H9 (cell line): Measurements from ENCODE around the gene WDR59. TPM values are rescaled to one million over a fixed set of nuclear protein-coding genes. Genes with fewer than 3 reads are reported as not detected.

ENCODE experiments used
- DNase-seq: peaks from one replicate; pipeline ENCODE4 v3.0.0-alpha.2; 2017
- H2AFZ ChIP-seq: one replicate; pipeline ENCODE4 v1.6.1; 2013; ENCODE audit warnings: mild to moderate bottlenecking, low read length, control low read depth, moderate library complexity
- H2AK5ac ChIP-seq: 2 replicates; pipeline ENCODE4 v1.6.1; 2013; ENCODE audit warnings: low read length, control low read depth, mixed read lengths; ENCODE audit not compliant: insufficient read length
- H2BK120ac ChIP-seq: one replicate; pipeline ENCODE4 v1.6.1; 2013; ENCODE audit warnings: low read depth, mild to moderate bottlenecking, low read length, control low read depth, inconsistent platforms; ENCODE audit not compliant: poor library complexity, severe bottlenecking
- H2BK12ac ChIP-seq: 2 replicates; pipeline ENCODE4 v1.6.1; 2013; ENCODE audit warnings: low read length, control low read depth, mixed read lengths, low read depth; ENCODE audit not compliant: insufficient read length
- H2BK15ac ChIP-seq: 2 replicates; pipeline ENCODE4 v1.6.1; 2013; ENCODE audit warnings: low read depth, low read length, control low read depth
- H2BK20ac ChIP-seq: one replicate; pipeline ENCODE4 v1.6.1; 2013; ENCODE audit warnings: low read depth, mild to moderate bottlenecking, low read length, control low read depth, inconsistent platforms; ENCODE audit not compliant: poor library complexity, severe bottlenecking
- H2BK5ac ChIP-seq: 2 replicates; pipeline ENCODE4 v1.6.1; 2013; ENCODE audit warnings: low read length, control low read depth, mixed read lengths; ENCODE audit not compliant: insufficient read length
- H3K14ac ChIP-seq: 2 replicates; pipeline ENCODE4 v1.6.1; 2013; ENCODE audit warnings: low read length, control low read depth; ENCODE audit not compliant: insufficient read depth
- H3K18ac ChIP-seq: 2 replicates; pipeline ENCODE4 v1.6.1; 2013; ENCODE audit warnings: low read depth, mild to moderate bottlenecking, mixed read lengths, low read length, control low read depth; ENCODE audit not compliant: insufficient read length
- H3K23ac ChIP-seq: 2 replicates; pipeline ENCODE4 v1.6.1; 2013; ENCODE audit warnings: low read length, control low read depth, mixed read lengths, low read depth; ENCODE audit not compliant: insufficient read length
- H3K23me2 ChIP-seq: 2 replicates; pipeline ENCODE4 v1.6.1; 2013; ENCODE audit warnings: low read depth, mild to moderate bottlenecking, mixed read lengths, low read length, control low read depth; ENCODE audit not compliant: insufficient read length, poor library complexity, severe bottlenecking
- H3K27ac ChIP-seq: 2 replicates; pipeline ENCODE4 v1.5.1; 2013; ENCODE audit warnings: low read length, control low read depth, mixed read lengths, low read depth; ENCODE audit not compliant: insufficient read length
- H3K27me3 ChIP-seq: 2 replicates; pipeline ENCODE4 v1.6.1; 2013; ENCODE audit warnings: low read length, control low read depth, inconsistent platforms; ENCODE audit not compliant: insufficient read depth
- H3K4ac ChIP-seq: 2 replicates; pipeline ENCODE4 v1.6.1; 2013; ENCODE audit warnings: low read depth, mild to moderate bottlenecking, control low read depth, inconsistent platforms, low read length, moderate library complexity
- H3K4me1 ChIP-seq: 2 replicates; pipeline ENCODE4 v1.6.1; 2013; ENCODE audit warnings: low read length, control low read depth, inconsistent platforms; ENCODE audit not compliant: insufficient read depth
- H3K4me2 ChIP-seq: 2 replicates; pipeline ENCODE4 v1.6.1; 2013; ENCODE audit warnings: low read length, control low read depth, mixed read lengths; ENCODE audit not compliant: insufficient read length, insufficient read depth
- H3K56ac ChIP-seq: 2 replicates; pipeline ENCODE4 v1.6.1; 2013; ENCODE audit warnings: low read depth, mild to moderate bottlenecking, mixed read lengths, low read length, control low read depth; ENCODE audit not compliant: insufficient read length
- H3K79me1 ChIP-seq: 2 replicates; pipeline ENCODE4 v1.6.1; 2013; ENCODE audit warnings: low read depth, mild to moderate bottlenecking, moderate library complexity, low read length, control low read depth, inconsistent platforms; ENCODE audit not compliant: insufficient read depth, poor library complexity, severe bottlenecking
- H3K79me2 ChIP-seq: 2 replicates; pipeline ENCODE4 v1.6.1; 2013; ENCODE audit warnings: low read length, control low read depth, inconsistent platforms; ENCODE audit not compliant: insufficient read depth
- H3K9ac ChIP-seq: 2 replicates; pipeline ENCODE4 v1.6.1; 2013; ENCODE audit warnings: low read length, control low read depth, mixed read lengths; ENCODE audit not compliant: insufficient read length; ENCODE audit errors: extremely low read depth
- H3K9me3 ChIP-seq: one replicate; pipeline ENCODE4 v1.6.1; 2013; ENCODE audit warnings: low read depth, low read length, inconsistent platforms; ENCODE audit not compliant: control insufficient read depth
- H3T11ph ChIP-seq: one replicate; pipeline ENCODE4 v1.6.1; 2013; ENCODE audit warnings: mild to moderate bottlenecking, low read length, control low read depth, inconsistent platforms
- H4K20me1 ChIP-seq: one replicate; pipeline ENCODE4 v1.6.1; 2013; ENCODE audit not compliant: control insufficient read depth, insufficient read length, insufficient read depth
- H4K5ac ChIP-seq: 2 replicates; pipeline ENCODE4 v1.6.1; 2013; ENCODE audit warnings: low read depth, mild to moderate bottlenecking, mixed read lengths, low read length, control low read depth; ENCODE audit not compliant: insufficient read length
- H4K8ac ChIP-seq: replicated peaks from 2 replicates; pipeline ENCODE4 v1.6.1; 2013; ENCODE audit warnings: low read length, control low read depth, mixed read lengths, low read depth; ENCODE audit not compliant: insufficient read length
- H4K91ac ChIP-seq: 2 replicates; pipeline ENCODE4 v1.6.1; 2013; ENCODE audit warnings: low read depth, mild to moderate bottlenecking, moderate library complexity, mixed read lengths, low read length, control low read depth; ENCODE audit not compliant: insufficient read length
- H3K27ac Mint-ChIP-seq, 3 experiments: 2 replicates in 2 of 3; 3 replicates in 1 of 3; pipeline ENCODE4 v1.8.0; 2020 to 2021; ENCODE audit warnings: mixed read lengths in 3 of 3, mild to moderate bottlenecking in 1 of 3, moderate library complexity in 1 of 3
- H3K27me3 Mint-ChIP-seq: 2 replicates; pipeline ENCODE4 v1.8.0; 2021; ENCODE audit warnings: low read depth, mild to moderate bottlenecking, moderate library complexity, mixed read lengths
- H3K36me3 Mint-ChIP-seq, 3 experiments: 2 replicates in 2 of 3; 3 replicates in 1 of 3; pipeline ENCODE4 v1.8.0; 2020 to 2021; ENCODE audit warnings: low read depth in 3 of 3, mixed read lengths in 3 of 3; ENCODE audit not compliant: insufficient read depth in 1 of 3
- H3K4me1 Mint-ChIP-seq, 2 experiments: 2 replicates each; pipeline ENCODE4 v1.8.0; 2020; ENCODE audit warnings: mixed read lengths in 2 of 2
- H3K4me3 Mint-ChIP-seq, 2 experiments: 2 replicates in 1 of 2; 3 replicates in 1 of 2; pipeline ENCODE4 v1.8.0; 2020 to 2021; ENCODE audit warnings: mild to moderate bottlenecking in 2 of 2, mixed read lengths in 2 of 2, moderate library complexity in 1 of 2
- H3K9me3 Mint-ChIP-seq, 2 experiments: 2 replicates in 1 of 2; 3 replicates in 1 of 2; pipeline ENCODE4 v1.8.0; 2020; ENCODE audit warnings: mild to moderate bottlenecking in 2 of 2, mixed read lengths in 2 of 2, moderate library complexity in 1 of 2
- WGBS: extraction: QIAGEN DNeasy Blood & Tissue Kit; methylation state at CpG from one replicate; pipeline ENCODE4 v1.1.7; 2013; ENCODE audit warnings: missing lambda C conversion rate, low lambda C conversion rate, mixed read lengths; ENCODE audit not compliant: insufficient read length; ENCODE audit errors: extremely low coverage; 5-methylcytosine and 5-hydroxymethylcytosine counted together
- total RNA-seq: library from RNA; stranded (reverse); gene quantifications from 2 replicates; pipeline ENCODE4 v1.2.1, GENCODE V29; 2021
- TF ChIP-seq, protein P1 (sequence below): fragments of 200-600 bp; sonication (generic); conservative IDR thresholded peaks from 3 replicates; pipeline ENCODE4 v1.8.0; 2021; ENCODE audit warnings: antibody characterized with exemption, mild to moderate bottlenecking

WDR59 gene
- total RNA-seq, 1 experiment from 2014 or later: 97.5 TPM

DNA sequence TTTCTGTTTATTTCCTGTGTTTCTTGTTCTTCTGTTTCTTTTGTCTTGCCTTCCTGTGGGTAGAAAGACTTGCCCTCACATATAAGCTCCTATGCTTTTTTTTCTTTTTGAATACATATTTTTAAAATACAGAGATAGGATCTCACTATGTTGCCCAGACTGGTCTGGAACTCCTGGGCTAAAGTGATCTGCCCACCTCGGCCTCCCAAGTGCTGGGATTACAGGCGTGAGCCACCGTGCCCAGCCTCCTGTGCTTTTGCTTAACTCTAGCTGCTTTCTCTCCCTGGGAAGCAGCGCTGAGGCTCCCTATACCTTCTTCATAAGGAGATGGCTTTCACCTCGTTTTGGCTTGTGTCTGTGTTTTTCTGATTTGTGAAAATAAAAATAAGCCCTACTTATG lies 116.9 kb downstream of the WDR59 start:
- Histone ChIP-seq H4K20me1 (no peaks in the 10 kb centered on the region), H3K27ac (no peak overlapping the region), H3K4me1 (peaks cover 6% of the 10 kb centered on the region; the same call in 1 of the 2 replicates), H4K91ac (no peak overlapping the region), H3K14ac (no peak overlapping the region), H4K8ac (no peak overlapping the region), H4K5ac (no peak overlapping the region), H2BK15ac (no peak overlapping the region), H2AFZ (no peak overlapping the region), H3K79me2 (no peaks in the 10 kb centered on the region), H2AK5ac (no peak overlapping the region), H2BK5ac (no peak overlapping the region), H3K9ac (no peak overlapping the region), H3K4ac (no peak overlapping the region), H3K79me1 (no peaks in the 10 kb centered on the region), H3K56ac (no peak overlapping the region), H3K18ac (no peak overlapping the region), H3K4me2 (no peak overlapping the region), H2BK12ac (no peak overlapping the region), H3K23me2 (no peaks in the 10 kb centered on the region), H3K23ac (no peak overlapping the region), H3T11ph (no peak overlapping the region), H3K27me3 (no peaks in the 10 kb centered on the region), H3K9me3 (no peaks in the 10 kb centered on the region), H2BK120ac (no peak overlapping the region), H2BK20ac (no peak overlapping the region)
- Mint-ChIP-seq H3K9me3 (no peaks in the 10 kb centered on the region), H3K27me3 (no peaks in the 10 kb centered on the region), H3K4me1 (peaks cover 71 to 75% of the 10 kb centered on the region in 2 experiments), H3K4me3 (peak overlapping the region; percentile 15 to 69; a peak in 4 of 5 replicates), H3K36me3 (peaks cover 0 to 6% (median 1%) of the 10 kb centered on the region in 3 experiments; a peak in 5 of 7 replicates), H3K27ac (peak overlapping the region in 2 of 3 experiments; percentile 90 to 95; a peak in 4 of 7 replicates)
- WGBS: no CpG with 5 or more reads among the region's 5 CpGs
- TF ChIP-seq, protein P1, sequence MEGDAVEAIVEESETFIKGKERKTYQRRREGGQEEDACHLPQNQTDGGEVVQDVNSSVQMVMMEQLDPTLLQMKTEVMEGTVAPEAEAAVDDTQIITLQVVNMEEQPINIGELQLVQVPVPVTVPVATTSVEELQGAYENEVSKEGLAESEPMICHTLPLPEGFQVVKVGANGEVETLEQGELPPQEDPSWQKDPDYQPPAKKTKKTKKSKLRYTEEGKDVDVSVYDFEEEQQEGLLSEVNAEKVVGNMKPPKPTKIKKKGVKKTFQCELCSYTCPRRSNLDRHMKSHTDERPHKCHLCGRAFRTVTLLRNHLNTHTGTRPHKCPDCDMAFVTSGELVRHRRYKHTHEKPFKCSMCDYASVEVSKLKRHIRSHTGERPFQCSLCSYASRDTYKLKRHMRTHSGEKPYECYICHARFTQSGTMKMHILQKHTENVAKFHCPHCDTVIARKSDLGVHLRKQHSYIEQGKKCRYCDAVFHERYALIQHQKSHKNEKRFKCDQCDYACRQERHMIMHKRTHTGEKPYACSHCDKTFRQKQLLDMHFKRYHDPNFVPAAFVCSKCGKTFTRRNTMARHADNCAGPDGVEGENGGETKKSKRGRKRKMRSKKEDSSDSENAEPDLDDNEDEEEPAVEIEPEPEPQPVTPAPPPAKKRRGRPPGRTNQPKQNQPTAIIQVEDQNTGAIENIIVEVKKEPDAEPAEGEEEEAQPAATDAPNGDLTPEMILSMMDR: no peak
- no peak for DNase-seq
